Measurements from ENCODE around the gene PIWIL4.
"Not testable (repeated sequence)": the region's sequence is repeated elsewhere in the genome, so short reads cannot be mapped to it uniquely, and the experiment has no call there.

PIWIL4 gene

GRCh38 chr11:94639901-94640721 is 72.9 kb downstream of the PIWIL4 start:
- DNase-seq = no peak

GRCh38 chr11:94641167-94641761 is 74.1 kb downstream of the PIWIL4 start:
- no peak for DNase-seq

GRCh38 chr11:94643186-94643585 is 76.0 kb downstream of the PIWIL4 start:
- not testable (repeated sequence) for DNase-seq

- DNase-seq = no peak
Observed at GRCh38 chr11:94647926-94648325, 80.8 kb downstream of the PIWIL4 start.

GRCh38 chr11:94648789-94649188 is 81.6 kb downstream of the PIWIL4 start:
- no peak for DNase-seq

GRCh38 chr11:94649254-94649653 is 82.1 kb downstream of the PIWIL4 start:
- DNase-seq = no peak

GRCh38 chr11:94649964-94650623 is 82.9 kb downstream of the PIWIL4 start:
- DNase-seq = no peak

GRCh38 chr11:94650756-94651155 is 83.6 kb downstream of the PIWIL4 start:
- DNase-seq = no peak

- no peak for DNase-seq
Observed at GRCh38 chr11:94652735-94653284, 85.6 kb downstream of the PIWIL4 start.

- DNase-seq = no peak
Observed at GRCh38 chr11:94653561-94653960, 86.4 kb downstream of the PIWIL4 start.

GRCh38 chr11:94654201-94654600 is 87.0 kb downstream of the PIWIL4 start:
- DNase-seq = no peak

- DNase-seq = no peak
Observed at GRCh38 chr11:94655291-94655690, 88.1 kb downstream of the PIWIL4 start.

GRCh38 chr11:94655956-94656355 is 88.8 kb downstream of the PIWIL4 start:
- no peak for DNase-seq

- DNase-seq = no peak
Observed at GRCh38 chr11:94656968-94657367, 89.8 kb downstream of the PIWIL4 start.

- DNase-seq = no peak
Observed at GRCh38 chr11:94657629-94658028, 90.5 kb downstream of the PIWIL4 start.

- no peak for DNase-seq
Observed at GRCh38 chr11:94658386-94658785, 91.2 kb downstream of the PIWIL4 start.

GRCh38 chr11:94658888-94659287 is 91.7 kb downstream of the PIWIL4 start:
- no peak for DNase-seq

- DNase-seq = no peak
Observed at GRCh38 chr11:94661444-94661843, 94.3 kb downstream of the PIWIL4 start.

GRCh38 chr11:94662065-94662779 is 95.1 kb downstream of the PIWIL4 start:
- no peak for DNase-seq

GRCh38 chr11:94662846-94663390 is 95.8 kb downstream of the PIWIL4 start:
- DNase-seq = no peak

GRCh38 chr11:94664346-94664745 is 97.2 kb downstream of the PIWIL4 start:
- no peak for DNase-seq

GRCh38 chr11:94665116-94665659 is 98.0 kb downstream of the PIWIL4 start:
- no peak for DNase-seq

Measured in activated CD4-positive, alpha-beta T cell treated with anti-CD3 and anti-CD28 coated beads for 1 hour (primary cell).